Testis (tissue), 2 donors: ENCODE results near the gene ALAS1.

Experiments
- POLR2A ChIP-seq: fragments of 450-650 bp; IDR thresholded peaks from one replicate; pipeline ENCODE4 v1.6.1; 2017; ENCODE audit warnings: antibody characterized with exemption, mild to moderate bottlenecking, moderate library complexity
- TF ChIP-seq, protein P1 (sequence below), 3 experiments: fragments of 450-650 bp in 2 of 3; fragments of 200-600 bp in 1 of 3; sonication (generic) in 1 of 3; IDR thresholded peaks; one replicate each; pipeline ENCODE4 v1.5.1; 2016 to 2019; ENCODE audit warnings: antibody characterized with exemption in 3 of 3, mild to moderate bottlenecking in 2 of 3, moderate library complexity in 1 of 3

DNA sequence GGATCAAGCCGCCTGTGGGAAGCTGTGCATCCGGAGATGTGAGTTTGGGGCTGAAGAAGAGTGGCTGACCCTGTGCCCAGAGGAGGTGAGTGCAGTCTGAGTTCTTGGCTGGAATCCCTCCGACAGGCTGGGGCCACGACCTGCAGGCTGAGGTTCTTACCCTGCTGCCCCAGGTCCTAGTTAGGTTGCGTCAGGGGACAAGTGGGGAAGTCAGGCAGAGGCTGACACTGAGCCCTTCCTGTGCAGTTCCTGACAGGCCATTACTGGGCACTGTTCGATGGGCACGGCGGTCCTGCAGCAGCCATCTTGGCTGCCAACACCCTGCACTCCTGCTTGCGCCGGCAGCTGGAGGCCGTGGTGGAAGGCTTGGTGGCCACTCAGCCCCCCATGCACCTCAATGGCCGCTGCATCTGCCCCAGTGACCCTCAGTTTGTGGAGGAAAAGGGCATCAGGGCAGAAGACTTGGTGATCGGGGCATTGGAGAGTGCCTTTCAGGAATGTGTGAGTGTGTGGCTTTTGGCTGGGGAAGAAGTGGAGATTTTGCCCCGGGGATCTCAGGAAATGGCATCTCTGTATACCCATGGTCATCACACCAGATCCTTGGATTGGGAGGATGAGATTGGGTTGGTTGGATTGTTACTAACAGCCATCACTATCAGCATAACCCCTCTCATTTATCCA, 48.9 kb downstream of the ALAS1 start:
- TF ChIP-seq, protein P1, sequence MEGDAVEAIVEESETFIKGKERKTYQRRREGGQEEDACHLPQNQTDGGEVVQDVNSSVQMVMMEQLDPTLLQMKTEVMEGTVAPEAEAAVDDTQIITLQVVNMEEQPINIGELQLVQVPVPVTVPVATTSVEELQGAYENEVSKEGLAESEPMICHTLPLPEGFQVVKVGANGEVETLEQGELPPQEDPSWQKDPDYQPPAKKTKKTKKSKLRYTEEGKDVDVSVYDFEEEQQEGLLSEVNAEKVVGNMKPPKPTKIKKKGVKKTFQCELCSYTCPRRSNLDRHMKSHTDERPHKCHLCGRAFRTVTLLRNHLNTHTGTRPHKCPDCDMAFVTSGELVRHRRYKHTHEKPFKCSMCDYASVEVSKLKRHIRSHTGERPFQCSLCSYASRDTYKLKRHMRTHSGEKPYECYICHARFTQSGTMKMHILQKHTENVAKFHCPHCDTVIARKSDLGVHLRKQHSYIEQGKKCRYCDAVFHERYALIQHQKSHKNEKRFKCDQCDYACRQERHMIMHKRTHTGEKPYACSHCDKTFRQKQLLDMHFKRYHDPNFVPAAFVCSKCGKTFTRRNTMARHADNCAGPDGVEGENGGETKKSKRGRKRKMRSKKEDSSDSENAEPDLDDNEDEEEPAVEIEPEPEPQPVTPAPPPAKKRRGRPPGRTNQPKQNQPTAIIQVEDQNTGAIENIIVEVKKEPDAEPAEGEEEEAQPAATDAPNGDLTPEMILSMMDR (IDR thresholded peaks at IDR 0.05) = no peak
- TF ChIP-seq POLR2A = no peak
